RCC 7860 (cell line): ENCODE data around the gene TGIF2.
A peak's percentile ranks its signal among the peaks of the same experiment; 100 is the strongest.
"Not testable (repeated sequence)": the region's sequence is repeated elsewhere in the genome, so short reads cannot be mapped to it uniquely, and the experiment has no call there.

ENCODE experiments used
- DNase-seq: peaks from one replicate; pipeline ENCODE4 v3.0.0-alpha.2; 2015; ENCODE audit warnings: low spot score
- FAIRE-seq: peaks from 2 replicates; lab custom pipeline; 2012; peaks lifted over from hg19 to GRCh38; lab: Jason Lieb, UNC

Gene TGIF2

DNA sequence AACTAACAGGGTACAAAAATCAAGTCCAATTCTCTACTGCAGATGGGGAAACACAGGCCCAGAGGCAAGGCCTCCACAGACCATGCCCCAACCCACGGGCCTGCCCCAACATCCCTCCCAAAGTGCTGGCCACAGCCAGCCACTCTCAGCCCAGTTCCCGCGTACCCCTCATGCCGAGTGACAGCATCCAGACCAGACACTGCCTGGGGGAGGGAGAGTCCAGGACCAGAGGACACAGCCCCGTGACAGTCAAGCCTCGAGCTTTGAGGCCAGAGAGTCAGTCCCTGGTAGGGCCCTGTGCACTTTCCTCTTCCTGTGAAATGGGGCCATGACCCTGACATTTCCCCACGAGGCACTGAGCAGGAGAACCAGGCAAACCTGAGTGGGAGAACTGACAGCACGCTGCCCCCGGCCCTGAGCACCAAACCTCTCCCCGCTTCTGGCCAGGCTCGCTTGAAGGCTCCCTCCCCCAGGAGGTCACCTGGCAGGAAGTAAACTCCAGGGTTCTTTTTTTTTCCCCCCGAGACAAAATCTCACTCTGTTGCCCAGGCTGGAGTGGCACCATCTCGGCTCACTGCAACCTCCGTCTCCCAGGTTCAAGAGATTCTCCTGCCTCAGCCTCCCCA lies 27.2 kb upstream of the TGIF2 start:
- DNase-seq (no peak), FAIRE-seq (no peak)

DNA sequence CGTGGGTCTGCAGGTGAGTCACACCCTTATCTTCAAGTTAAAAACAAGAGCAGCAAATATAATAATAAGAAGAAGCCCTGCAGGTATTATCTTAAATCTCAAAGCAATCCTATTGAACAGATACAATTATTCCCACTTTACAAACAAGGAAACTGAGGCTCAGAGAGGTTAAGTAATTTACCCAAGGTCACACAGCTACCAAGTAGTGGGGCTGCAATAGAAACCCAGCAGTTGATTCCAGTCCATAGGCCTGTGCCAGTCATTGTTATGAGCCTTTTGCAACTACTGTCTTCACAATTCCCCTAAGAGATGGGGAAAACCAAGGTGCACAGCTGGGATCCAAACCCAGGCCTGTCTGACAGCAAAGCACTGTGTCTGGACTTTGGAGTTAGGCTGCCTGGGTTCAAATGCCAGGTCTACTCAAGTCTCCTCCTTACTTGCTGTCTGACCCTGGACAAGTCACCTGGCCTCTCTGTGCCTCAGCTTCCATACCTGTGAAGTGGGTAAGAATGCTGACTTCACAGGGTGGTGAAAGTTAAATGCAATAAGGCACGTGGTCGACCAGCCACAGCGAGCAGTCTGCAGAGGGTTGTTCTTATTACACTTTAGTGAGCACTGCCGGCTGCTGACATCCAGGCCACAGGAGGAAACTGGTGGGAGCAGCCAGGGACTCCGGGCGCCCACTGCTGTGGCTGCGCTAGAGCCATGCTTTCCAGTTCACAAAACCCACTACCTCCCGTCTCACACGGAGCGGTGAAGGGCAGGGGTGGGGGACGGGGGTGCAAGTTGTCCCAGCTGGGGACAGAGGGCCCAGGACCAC lies 26.0 kb upstream of the TGIF2 start:
- FAIRE-seq: no peak

DNA sequence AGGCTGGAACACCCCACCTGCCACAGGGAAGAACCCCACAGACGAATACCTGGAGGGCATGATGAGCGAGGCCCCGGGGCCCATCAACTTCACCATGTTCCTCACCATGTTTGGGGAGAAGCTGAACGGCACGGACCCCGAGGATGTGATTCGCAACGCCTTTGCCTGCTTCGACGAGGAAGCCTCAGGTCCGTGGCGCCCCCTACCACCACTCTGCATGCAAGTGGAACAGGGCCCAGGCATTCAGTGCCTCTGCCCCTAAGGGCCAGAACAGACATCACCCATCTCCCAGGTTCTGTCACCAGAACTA lies 25.4 kb upstream of the TGIF2 start:
- DNase-seq (no peak), FAIRE-seq (no peak)

More for the DNA sequence above, 26.0 kb upstream of the TGIF2 start:
- no peak for DNase-seq

DNA sequence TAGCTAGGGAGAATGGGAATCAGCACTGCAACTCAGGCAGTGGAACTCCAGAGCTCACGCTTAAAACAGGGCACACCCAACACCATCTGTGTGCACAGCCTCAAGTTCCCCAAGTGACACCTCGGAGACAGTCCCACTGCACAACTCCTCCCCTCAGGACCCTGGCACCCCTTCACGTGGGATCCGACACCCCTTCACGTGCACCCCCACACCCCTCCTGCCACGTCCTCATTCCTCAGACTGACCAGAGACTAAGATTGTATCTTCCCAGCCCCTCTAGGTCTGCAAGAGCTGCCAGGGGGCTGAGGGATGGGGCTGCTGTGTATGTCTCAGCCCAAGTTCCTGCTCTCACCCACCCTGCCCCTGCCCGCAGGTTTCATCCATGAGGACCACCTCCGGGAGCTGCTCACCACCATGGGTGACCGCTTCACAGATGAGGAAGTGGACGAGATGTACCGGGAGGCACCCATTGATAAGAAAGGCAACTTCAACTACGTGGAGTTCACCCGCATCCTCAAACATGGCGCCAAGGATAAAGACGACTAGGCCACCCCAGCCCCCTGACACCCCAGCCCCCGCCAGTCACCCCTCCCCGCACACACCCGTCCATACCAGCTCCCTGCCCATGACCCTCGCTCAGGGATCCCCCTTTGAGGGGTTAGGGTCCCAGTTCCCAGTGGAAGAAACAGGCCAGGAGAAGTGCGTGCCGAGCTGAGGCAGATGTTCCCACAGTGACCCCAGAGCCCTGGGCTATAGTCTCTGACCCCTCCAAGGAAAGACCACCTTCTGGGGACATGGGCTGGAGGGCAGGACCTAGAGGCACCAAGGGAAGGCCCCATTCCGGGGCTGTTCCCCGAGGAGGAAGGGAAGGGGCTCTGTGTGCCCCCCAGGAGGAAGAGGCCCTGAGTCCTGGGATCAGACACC lies 24.4 kb upstream of the TGIF2 start:
- no peak for FAIRE-seq
- DNase-seq: no peak

DNA sequence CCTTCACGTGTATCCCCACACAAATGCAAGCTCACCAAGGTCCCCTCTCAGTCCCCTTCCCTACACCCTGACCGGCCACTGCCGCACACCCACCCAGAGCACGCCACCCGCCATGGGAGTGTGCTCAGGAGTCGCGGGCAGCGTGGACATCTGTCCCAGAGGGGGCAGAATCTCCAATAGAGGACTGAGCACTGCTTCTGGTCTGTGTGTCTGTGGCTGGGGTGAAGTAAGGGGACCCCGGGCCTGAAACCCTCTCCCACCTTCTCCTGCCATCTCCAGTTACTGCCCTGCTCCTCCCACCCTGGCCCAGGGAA lies 23.8 kb upstream of the TGIF2 start:
- DNase-seq: no peak
- no peak for FAIRE-seq

DNA sequence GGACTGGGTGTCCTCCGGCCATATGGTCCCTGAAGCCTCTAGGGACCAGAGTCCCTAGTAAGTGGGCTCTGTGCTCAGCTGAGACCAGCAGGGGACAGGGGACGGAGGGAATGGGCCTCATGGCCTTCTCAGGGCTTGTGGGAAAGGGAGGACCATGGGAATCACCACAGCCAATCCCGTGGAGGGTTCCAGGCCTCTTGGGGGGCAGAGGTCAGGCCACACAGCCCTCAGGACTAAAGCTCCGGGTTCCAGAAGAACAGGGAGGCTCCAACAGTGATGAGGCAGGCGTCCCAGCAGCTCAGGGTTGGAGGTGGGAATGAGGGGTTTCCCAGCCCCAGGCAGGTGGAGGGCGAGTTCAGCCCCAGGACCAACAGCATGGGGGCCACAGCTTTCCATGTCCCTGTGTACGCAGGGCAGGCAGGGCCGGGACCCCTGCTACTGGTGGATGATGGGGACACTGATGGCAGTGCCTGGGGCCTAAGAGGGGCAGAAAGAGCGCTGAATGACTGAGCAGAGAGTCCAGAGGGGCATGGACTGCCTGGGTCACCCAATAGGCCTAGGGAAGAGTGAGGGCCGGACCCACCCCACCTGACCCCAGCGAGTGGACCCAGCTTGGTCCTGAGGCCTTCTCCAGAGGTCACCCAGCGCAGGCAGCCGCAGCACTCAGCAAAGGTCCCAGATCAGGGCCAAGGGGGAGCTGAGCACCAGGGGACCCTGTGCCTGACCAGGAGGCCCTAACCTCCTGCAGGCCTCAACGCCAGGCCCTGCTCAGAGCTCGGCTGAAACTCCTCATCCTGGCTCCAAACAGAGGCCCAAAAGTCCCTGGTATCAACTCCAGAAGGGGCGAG lies 23.2 kb upstream of the TGIF2 start:
- DNase-seq: no peak
- FAIRE-seq: no peak

DNA sequence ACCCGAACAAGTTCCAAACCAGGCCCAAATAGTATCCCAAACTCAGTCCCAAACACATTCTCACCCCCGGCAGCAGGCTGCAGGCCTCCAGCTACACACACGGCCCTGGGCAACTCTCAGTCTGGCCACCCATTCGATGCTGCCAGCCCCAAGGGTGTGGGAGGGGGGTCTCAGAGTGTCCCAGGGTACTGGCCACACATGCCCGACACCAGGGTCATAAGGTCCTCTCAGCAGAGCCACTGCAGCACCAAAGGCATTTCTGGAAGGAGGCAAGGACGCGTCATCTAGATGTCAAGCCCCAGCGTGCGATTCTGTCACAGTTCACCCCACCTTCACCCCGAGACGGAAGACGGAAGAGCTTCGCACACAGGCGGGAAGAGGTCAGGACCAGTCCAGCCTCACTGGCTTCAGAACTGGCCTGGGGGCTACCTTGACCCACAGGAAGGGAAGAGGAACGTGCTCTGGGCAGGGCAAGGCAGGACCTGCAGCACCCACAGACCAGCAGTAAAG lies 22.6 kb upstream of the TGIF2 start:
- no peak for DNase-seq
- no peak for FAIRE-seq

DNA sequence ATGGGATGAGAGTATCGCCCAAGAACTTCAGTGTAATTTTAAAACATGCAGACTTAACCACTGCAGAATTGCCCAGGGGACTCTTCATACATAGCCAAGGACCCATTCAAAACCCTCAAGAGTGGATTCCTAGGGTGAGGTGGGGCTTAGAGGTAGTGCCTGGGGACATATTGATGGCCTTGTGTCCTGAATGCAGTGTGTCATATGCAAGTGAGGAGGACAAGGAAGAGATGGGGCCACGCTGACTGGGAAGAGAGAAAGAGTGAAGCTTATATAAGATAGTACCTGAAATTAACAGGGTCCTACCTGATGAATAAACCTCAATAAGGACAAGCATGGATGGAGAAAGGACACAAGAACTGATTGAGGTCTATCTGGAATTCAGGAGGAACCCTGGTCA lies 18.1 kb upstream of the TGIF2 start:
- no peak for FAIRE-seq

DNA sequence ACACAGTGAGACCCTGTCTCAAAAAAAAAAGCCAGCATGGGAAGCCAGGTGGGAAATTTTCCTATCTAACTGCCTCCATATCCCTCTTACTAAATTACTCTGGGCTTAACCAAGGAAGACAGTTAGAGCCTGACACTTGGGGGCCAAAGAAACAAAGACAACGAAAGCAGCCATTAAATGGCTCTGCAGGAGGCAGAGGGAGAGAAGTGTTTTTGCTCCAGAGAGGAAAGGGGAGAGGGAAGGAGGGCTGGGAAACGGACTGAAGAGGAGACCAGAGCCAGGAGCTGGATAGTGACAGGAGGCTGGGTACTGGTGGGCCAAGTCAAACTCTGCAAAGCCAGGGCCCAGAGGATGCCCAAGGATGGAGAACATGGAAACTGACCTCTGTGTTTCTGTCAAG lies 10.7 kb upstream of the TGIF2 start:
- FAIRE-seq (no peak), DNase-seq (no peak)

More for the DNA sequence above, 18.1 kb upstream of the TGIF2 start:
- DNase-seq: no peak

DNA sequence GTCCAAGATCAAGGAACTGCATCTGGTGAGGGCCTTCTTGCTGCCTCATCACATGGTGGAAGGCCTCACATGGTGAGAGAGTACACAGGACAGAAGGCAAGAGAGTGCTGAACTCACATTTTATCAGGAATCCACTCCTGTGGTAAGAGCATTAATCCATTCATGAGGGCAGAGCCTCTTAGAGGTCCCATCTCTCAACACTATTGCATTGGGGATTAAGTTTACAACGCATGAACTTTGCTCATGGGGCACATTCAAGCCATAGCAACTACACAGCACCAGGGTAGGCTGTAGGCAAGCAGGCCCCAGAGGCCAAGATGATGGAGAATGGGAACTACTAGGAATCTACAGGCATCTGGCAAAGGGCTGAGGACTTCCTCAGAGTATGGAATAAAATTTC lies 10.0 kb upstream of the TGIF2 start:
- FAIRE-seq (no peak), DNase-seq (no peak)

DNA sequence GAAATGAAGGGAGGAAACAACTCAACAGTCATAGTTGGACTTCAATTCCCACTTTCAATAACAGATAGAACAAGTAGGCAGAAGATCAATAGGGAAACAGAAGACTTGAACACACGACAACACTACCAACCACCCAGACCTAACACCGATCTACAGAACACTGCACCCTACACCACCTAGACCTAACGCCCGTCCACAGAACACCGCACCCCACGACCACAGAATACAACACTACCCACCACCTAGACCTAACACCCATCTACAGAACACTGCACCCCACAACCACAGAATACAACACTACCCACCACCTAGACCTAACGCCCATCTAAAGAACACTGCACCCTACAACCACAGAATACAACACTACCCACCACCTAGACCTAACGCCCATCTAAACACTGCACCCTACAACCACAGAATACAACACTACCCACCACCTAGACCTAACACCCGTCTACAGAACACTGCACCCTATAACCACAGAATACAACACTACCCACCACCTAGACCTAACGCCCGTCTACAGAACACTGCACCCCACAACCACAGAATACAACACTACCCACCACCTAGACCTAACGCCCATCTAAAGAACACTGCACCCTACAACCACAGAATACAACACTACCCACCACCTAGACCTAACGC lies 9.2 kb upstream of the TGIF2 start:
- not testable (repeated sequence) for DNase-seq, FAIRE-seq

DNA sequence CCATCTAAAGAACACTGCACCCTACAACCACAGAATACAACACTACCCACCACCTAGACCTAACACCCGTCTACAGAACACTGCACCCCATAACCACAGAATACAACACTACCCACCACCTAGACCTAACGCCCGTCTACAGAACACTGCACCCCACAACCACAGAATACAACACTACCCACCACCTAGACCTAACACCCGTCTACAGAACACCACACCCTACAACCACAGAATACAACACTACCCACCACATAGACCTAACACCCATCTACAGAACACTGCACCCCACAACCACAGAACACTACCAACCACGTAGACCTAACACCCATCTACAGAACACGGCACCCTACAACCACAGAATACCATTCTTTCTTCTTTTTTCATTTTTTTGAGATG lies 8.7 kb upstream of the TGIF2 start:
- FAIRE-seq: not testable (repeated sequence)

DNA sequence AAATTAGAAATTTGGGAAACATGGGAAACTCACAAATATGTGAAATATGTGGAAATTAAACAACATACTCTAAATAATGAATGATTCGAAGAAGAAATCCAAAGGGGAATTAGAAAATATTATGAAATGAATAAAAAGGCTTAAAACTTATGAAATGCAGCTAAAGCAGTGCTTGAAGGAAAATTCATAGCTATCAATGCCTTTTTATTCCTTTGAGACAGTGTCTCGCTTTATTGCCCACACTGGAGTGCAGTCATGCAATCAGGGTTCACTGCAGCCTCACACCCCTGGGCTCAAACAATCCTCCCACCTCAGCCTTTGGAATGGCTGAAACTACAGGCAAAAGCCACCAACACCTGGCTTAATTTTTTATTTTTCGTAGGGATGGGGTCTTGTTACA lies 7.9 kb upstream of the TGIF2 start:
- FAIRE-seq (no peak), DNase-seq (no peak)

More for the DNA sequence above, 8.7 kb upstream of the TGIF2 start:
- not testable (repeated sequence) for DNase-seq

DNA sequence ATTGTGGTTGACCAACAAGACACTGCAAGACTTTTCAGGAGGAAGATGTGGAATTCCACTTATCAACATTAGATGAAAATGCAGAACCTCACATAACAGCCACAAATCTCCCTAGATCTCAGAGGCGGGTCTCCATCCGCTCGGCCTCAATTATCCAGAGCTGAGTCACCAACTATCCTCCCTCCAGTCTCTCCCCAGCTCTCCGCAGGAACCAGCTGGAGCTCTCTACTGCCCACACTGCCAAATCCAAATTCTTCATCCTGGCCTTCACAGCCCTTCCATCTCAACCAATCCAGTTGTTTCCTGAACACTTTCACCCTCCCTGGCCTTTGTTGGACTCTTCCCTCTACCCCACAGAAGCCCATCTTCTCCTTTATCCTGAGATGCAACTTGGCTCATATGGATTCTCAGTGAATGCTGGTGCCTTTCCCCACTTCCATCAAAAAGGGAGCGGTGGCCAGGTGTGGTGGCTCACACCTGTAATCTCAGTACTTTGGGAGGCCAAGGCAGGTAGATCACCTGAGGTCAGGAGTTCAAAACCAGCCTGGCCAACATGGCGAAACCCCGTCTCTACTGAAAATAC lies 3.5 kb upstream of the TGIF2 start:
- peak; percentile 23 for DNase-seq
- FAIRE-seq: no peak

DNA sequence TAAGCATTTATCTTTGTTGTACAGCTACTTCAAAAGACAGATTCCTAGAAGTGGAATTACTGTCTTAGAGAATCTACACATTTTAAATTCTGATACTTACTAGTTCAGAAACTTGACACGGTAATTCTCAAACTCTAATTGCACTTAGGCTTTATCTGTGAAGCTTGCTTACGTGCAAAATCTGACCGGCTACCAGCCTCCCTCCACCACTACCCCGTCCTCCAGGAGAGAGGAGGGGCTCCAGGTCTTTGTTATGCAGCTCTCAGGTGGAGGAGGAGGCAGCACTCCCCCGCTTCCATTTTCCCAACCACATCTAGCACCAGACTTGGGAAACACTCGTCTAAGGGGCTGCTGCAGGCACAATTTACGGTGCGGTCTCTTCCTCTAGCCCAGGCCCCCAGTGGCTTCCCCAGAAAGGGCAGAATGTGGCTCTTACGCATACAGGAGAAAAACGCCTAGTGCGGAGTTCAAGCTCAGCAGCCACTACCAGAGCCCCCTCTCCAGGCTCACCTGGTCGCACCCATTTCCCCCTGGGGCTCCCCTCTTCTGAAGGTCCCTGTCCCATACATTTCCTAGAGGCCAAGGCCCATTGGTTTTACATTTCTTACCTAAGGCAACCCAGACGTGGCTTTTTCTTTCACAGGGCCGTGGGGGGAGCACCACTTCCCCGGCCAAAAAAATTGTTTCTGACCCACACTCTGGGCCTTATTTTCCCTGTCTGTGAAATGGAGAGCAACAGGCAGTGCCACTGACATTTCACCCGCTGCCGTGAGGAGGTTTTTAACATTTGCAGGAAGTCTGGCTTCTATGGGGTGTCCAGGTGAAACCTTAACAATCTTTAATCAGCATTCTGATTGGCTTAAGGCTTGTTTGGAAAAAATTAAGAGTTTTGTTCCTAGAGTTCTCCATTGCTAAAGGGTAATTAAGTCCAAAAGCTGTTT lies 1.6 kb upstream of the TGIF2 start:
- FAIRE-seq (no peak), DNase-seq (no peak)

DNA sequence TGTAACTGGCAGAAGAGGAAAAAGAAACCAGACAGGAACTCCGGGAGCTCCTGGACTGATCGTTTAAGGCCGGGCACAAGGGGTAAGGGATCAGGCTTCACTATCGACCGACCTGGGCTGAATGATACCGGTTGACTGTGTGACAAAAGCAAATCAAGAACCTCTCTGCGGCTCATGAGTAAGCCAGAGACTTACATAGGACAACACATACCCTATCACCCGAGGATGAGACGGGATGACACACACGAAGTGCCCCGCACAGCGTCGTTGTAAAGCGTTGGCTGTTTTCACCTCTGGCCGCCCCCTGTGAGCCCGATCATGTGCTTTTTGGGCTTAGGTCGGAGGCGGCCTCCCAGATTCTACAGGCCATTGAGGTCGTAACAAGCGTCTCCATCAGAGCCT lies 695 bp upstream of the TGIF2 start:
- FAIRE-seq (no peak), DNase-seq (peak; percentile 42)

DNA sequence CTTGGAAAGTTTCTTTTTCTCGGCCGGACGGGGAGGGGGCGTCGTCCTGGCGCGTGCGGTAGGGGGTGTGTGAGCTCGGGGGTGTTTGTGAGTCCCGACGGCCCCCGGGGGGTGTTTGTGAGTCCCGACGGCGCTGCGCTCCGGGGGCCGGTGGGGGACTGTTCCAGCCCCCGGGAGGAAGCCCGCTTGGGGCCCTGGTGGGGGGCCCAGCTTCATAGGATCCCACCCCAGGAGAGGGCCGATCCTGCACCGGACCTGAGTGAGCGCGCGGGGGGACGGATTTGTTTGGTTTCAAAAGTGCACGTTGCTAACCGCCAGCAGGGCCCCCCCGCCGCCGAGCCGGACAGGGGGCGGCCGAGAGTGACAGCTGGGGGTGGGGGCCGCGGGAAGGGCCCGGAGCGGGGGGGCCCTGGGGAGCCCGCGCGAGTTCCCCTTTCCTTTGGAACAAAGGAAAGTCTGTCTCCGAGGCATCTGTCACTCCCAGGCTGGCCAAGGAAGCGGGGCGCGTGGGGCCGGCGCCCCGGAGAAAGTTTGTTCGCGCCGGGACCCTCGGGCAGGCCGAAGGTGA lies 485 bp downstream of the TGIF2 start:
- DNase-seq: no peak
- no peak for FAIRE-seq

DNA sequence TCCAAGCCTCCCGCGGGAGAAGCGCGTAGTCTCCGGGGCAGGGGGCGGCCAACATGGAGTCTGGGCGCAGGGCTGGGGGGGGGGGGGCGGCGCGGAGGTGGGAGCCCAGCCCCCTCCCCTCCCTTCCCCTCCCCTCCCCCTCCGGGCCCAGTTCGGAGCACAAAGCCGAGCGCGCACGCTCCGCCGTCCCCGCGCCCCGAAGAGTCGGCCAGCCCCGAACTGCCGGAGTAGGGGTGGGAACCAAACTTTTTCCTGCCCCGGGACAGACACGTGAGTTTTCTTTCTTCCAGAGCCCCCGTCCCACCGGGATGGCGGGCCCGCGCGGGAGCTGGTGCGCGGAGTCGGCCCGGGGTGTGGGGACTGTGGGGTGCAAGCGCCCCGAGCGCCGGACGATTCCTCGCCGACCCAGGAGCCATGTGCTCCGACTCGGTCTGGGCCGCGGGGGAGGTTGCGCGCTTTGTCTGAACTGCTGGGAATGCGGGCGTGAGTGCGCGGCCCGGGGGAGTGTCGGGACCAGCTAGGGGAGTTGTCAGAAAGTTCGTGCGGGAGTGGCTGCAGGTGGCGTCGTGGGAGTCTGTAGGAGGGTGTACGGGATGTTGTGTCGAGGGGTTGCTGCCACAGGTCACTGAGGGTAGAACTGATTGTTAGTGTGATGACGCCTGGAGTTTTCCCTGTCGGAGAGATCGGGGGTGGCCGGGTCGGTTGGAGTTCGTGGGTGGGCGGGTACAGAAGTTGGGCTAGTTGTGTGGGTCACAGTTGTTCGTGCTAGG lies 1.2 kb downstream of the TGIF2 start:
- DNase-seq: peak; percentile 58
- FAIRE-seq: no peak
